Spinal cord (tissue), 10 donors: ENCODE measurements around the gene ARID1A. TPM values are rescaled to one million over a fixed set of nuclear protein-coding genes. Genes with fewer than 3 reads are reported as not detected.
"Not testable (repeated sequence)": the region's sequence is repeated elsewhere in the genome, so short reads cannot be mapped to it uniquely, and the experiment has no call there.

ENCODE experiments used
- DNase-seq, 6 donors: peaks; one replicate each; pipeline versions ENCODE4 v3.0.0 to v3.0.0-alpha.2; 2013 to 2015; ENCODE audit warnings: low spot score in 6 of 6, low read depth in 4 of 6
- H3K27ac ChIP-seq: one replicate; pipeline ENCODE4 v1.5.1; 2013; ENCODE audit warnings: low read depth, low read length, control low read depth
- H3K27me3 ChIP-seq: one replicate; pipeline ENCODE4 v1.6.1; 2013; ENCODE audit warnings: low read length; ENCODE audit not compliant: control insufficient read depth, insufficient read depth
- H3K36me3 ChIP-seq: one replicate; pipeline ENCODE4 v1.6.1; 2013; ENCODE audit warnings: low read length; ENCODE audit not compliant: control insufficient read depth, insufficient read depth
- H3K4me1 ChIP-seq: one replicate; pipeline ENCODE4 v1.6.1; 2013; ENCODE audit warnings: low read length; ENCODE audit not compliant: control insufficient read depth, insufficient read depth
- H3K4me3 ChIP-seq: one replicate; pipeline ENCODE4 v1.5.1; 2013; ENCODE audit warnings: low read depth, low read length, control low read depth
- H3K9me3 ChIP-seq: one replicate; pipeline ENCODE4 v1.6.1; 2013; ENCODE audit warnings: low read length; ENCODE audit not compliant: control insufficient read depth, insufficient read depth
- WGBS: methylation state at CpG from one replicate; pipeline ENCODE4 v1.1.5; 2013; ENCODE audit warnings: missing lambda C conversion rate; ENCODE audit not compliant: insufficient coverage; 5-methylcytosine and 5-hydroxymethylcytosine counted together
- polyA plus RNA-seq, 2 donors: library from polyadenylated mRNA; unstranded; fragments of 120-200 nt; gene quantifications; one replicate each; pipeline ENCODE4 v1.2.1, GENCODE V29; 2013; ENCODE audit not compliant: insufficient read length in 2 of 2
- total RNA-seq, 2 donors: library from RNA; depleted of rRNA in 1 of 2; stranded (reverse); fragments of 120-200 nt in 1 of 2; fragments of >200 nt in 1 of 2; gene quantifications; one replicate each; pipeline versions ENCODE4 v1.2.3 to v1.2.4, GENCODE V29; 2013 to 2014
- donor health status: healthy.

The ARID1A gene
- total and polyA plus RNA-seq, 4 donors, result 36.0 to 88.3 (median 61.7) TPM

DNA sequence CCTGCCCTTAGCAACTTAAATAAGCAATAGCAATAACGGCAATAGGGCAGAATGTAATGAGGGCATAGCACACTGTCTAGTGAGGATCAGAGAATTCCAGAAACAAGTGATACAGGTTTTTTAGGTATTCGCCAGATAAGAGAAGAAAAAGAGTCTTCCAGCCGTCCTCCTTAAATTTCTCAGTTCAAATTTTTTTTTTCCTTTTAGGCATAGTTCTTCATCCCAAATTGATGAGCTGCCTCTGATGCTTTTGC lies 93.7 kb downstream of the ARID1A start:
- no peaks in the 10 kb centered on the region for H3K27me3 ChIP-seq
- peaks cover 6% of the 10 kb centered on the region for H3K36me3 ChIP-seq
- peaks cover 36% of the 10 kb centered on the region for H3K4me1 ChIP-seq
- H3K9me3 ChIP-seq, result no peaks in the 10 kb centered on the region
- H3K27ac ChIP-seq, result peak overlapping the region; percentile 100
- WGBS, result no CpG with 5 or more reads among the region's 3 CpGs
- no peak for DNase-seq
- H3K4me3 ChIP-seq, result no peak overlapping the region

DNA sequence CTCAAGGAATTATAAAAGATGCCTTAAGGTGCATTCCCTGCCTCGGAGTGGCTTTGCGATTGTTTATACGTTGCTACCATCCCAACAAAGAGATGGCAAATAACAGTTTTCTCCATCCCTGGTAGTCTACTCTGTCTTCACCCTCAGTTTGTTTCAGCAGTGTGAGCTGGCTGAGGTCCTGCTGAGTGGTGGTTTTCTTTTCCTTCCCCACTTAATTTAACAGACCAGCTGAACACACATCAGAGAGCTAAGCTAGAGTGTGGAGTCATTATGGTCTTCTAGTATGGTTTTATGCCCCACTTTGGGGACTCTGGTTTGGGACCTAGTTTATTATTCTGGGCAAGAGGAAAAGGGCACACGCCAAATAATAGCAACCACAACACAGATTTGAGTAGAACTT lies 94.1 kb downstream of the ARID1A start:
- no peak overlapping the region for H3K4me3 ChIP-seq
- H3K27me3 ChIP-seq, result no peaks in the 10 kb centered on the region
- peaks cover 34% of the 10 kb centered on the region for H3K4me1 ChIP-seq
- H3K27ac ChIP-seq, result no peak overlapping the region
- WGBS, result 28% methylated on average over 3 of the region's 4 CpGs
- no peaks in the 10 kb centered on the region for H3K9me3 ChIP-seq
- peaks cover 6% of the 10 kb centered on the region for H3K36me3 ChIP-seq
- DNase-seq, result no peak

- Histone ChIP-seq H3K27me3 (no peaks in the 10 kb centered on the region), H3K9me3 (no peaks in the 10 kb centered on the region), H3K4me1 (peaks cover 31% of the 10 kb centered on the region), H3K36me3 (peaks cover 6% of the 10 kb centered on the region), H3K27ac (no peak overlapping the region), H3K4me3 (no peak overlapping the region)
- WGBS, result 78% methylated on average over 2 of the region's 5 CpGs
- DNase-seq, result no peak
Observed at GRCh38 chr1:26790551-26790953, 94.7 kb downstream of the ARID1A start.

GRCh38 chr1:26791148-26791547 lies 95.3 kb downstream of the ARID1A start:
- Histone ChIP-seq H3K9me3 (no peaks in the 10 kb centered on the region), H3K4me1 (peaks cover 26% of the 10 kb centered on the region), H3K4me3 (no peak overlapping the region), H3K27me3 (no peaks in the 10 kb centered on the region), H3K36me3 (peaks cover 6% of the 10 kb centered on the region), H3K27ac (no peak overlapping the region)
- DNase-seq, result no peak
- WGBS, result no CpG with 5 or more reads among the region's 6 CpGs

- WGBS, result no CpG with 5 or more reads among the region's 3 CpGs
- H3K4me1 ChIP-seq, result peaks cover 22% of the 10 kb centered on the region
- H3K9me3 ChIP-seq, result no peaks in the 10 kb centered on the region
- DNase-seq, result no peak
- no peaks in the 10 kb centered on the region for H3K27me3 ChIP-seq
- no peak overlapping the region for H3K4me3 ChIP-seq
- H3K27ac ChIP-seq, result no peak overlapping the region
- peaks cover 6% of the 10 kb centered on the region for H3K36me3 ChIP-seq
Observed at GRCh38 chr1:26791626-26792025, 95.8 kb downstream of the ARID1A start.

DNA sequence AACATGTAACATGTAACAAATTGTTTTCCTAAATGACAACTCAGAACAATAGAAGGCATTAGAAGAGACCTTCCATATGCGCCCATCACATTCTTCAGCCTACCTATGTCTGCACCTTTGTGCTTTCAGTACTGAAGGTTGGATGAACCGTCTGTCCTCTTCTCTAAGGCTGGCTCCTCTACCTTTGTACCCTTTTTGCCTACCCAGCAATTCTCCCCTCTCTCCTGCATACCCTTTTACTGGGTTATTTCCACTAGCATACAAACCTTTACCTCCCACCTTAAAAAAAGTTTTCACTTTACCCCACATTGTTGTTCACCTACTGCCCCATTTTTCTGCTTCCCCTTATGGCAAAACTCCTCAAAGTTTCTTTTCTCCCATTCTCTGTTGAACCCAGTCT lies 97.1 kb downstream of the ARID1A start:
- no peaks in the 10 kb centered on the region for H3K9me3 ChIP-seq
- no peak for DNase-seq
- no peaks in the 10 kb centered on the region for H3K27me3 ChIP-seq
- no peak overlapping the region for H3K4me3 ChIP-seq
- H3K36me3 ChIP-seq, result peaks cover 6% of the 10 kb centered on the region
- WGBS, result 95% methylated on average over 2 of the region's 2 CpGs
- H3K4me1 ChIP-seq, result peaks cover 11% of the 10 kb centered on the region
- no peak overlapping the region for H3K27ac ChIP-seq

DNA sequence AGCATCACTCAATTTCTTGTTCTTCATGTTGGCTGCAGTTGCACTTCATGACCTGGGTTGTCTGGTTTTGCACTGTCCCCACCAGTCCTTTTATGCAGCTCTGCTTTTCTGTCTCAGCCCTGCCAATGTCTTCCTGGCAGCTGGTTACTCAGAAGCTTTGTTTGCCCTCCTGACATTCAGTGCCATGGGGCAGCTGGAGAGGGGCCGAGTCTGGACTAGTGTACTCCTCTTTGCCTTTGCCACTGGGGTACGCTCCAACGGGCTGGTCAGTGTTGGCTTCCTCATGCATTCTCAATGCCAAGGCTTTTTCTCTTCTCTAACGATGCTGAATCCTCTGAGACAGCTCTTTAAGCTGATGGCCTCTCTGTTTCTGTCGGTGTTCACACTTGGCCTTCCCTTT lies 98.6 kb downstream of the ARID1A start:
- DNase-seq, result no peak
- Histone ChIP-seq H3K27ac (no peak overlapping the region), H3K27me3 (no peaks in the 10 kb centered on the region), H3K9me3 (no peaks in the 10 kb centered on the region), H3K4me1 (peaks cover 9% of the 10 kb centered on the region), H3K36me3 (peaks cover 6% of the 10 kb centered on the region), H3K4me3 (no peak overlapping the region)
- 65% methylated on average over 5 of the region's 5 CpGs for WGBS

DNA sequence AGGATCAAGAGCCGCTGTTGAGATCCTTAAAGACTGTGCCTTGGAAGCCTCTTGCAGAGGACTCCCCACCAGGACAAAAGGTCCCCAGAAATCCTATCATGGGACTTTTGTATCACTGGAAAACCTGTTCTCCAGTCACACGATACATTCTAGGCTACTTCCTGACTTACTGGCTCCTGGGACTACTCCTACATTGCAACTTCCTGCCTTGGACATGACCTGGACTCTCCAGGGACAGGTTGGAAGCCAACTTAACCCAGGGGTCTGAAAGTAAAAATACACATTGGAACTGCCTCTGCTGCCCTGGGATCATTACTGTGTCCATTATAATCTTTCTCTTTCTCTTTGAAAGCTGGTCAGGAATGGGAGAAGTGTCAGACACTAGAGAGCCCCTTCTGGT lies 101.8 kb downstream of the ARID1A start:
- Histone ChIP-seq H3K4me3 (no peak overlapping the region), H3K27me3 (no peaks in the 10 kb centered on the region), H3K4me1 (peaks cover 17% of the 10 kb centered on the region), H3K27ac (no peak overlapping the region), H3K36me3 (peaks cover 6% of the 10 kb centered on the region), H3K9me3 (no peaks in the 10 kb centered on the region)
- DNase-seq, result no peak
- 97% methylated on average over 2 of the region's 2 CpGs for WGBS

GRCh38 chr1:26799479-26800142 lies 103.8 kb downstream of the ARID1A start:
- no peak overlapping the region for H3K4me3 ChIP-seq

DNA sequence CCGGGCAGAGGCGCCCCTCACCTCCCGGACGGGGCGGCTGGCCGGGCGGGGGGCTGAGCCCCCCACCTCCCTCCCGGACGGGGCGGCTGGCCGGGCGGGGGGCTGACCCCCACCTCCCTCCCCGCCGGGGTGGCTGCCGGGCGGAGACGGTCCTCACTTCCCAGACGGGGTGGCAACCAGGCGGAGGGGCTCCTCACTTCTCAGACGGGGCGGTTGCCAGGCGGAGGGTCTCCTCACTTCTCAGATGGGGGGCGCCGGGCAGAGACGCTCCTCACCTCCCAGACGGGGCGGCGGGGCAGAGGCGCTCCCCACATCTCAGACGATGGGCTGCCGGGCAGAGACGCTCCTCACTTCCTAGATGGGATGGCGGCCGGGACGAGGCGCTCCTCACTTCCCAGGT lies 108.1 kb downstream of the ARID1A start:
- H3K27ac ChIP-seq, H3K9me3 ChIP-seq, DNase-seq, H3K27me3 ChIP-seq, H3K36me3 ChIP-seq, H3K4me3 ChIP-seq: not testable (repeated sequence)
- H3K4me1 ChIP-seq, result peaks cover 12% of the 10 kb centered on the region
- 99% methylated on average over 14 of the region's 36 CpGs for WGBS

More at GRCh38 chr1:26799479-26800142, 103.8 kb downstream of the ARID1A start:
- WGBS, result 21% methylated on average over 5 of the region's 5 CpGs
- Histone ChIP-seq H3K27ac (peak overlapping the region; percentile 65), H3K9me3 (no peaks in the 10 kb centered on the region), H3K4me1 (peaks cover 17% of the 10 kb centered on the region), H3K36me3 (no peaks in the 10 kb centered on the region), H3K27me3 (no peaks in the 10 kb centered on the region)
- peak in 3 of 6 donors; percentile 35 to 90 (median 75) for DNase-seq
